Activated naive CD8-positive, alpha-beta T cell treated with anti-CD3 and anti-CD28 coated beads for 36 hours (primary cell): Measurements from ENCODE around the gene CDC6. TPM values are rescaled to one million over a fixed set of nuclear protein-coding genes. Genes with fewer than 3 reads are reported as not detected.

Source experiments
- DNase-seq: peaks from one replicate; pipeline ENCODE4 v3.0.0; 2021
- H3K27ac Mint-ChIP-seq: one replicate; pipeline ENCODE4 v1.8.0; 2022; ENCODE audit warnings: mild to moderate bottlenecking, moderate library complexity, mixed read lengths
- H3K27me3 Mint-ChIP-seq: one replicate; pipeline ENCODE4 v1.8.0; 2022; ENCODE audit warnings: mild to moderate bottlenecking, mixed read lengths
- H3K36me3 Mint-ChIP-seq: one replicate; pipeline ENCODE4 v1.8.0; 2021; ENCODE audit warnings: mild to moderate bottlenecking, mixed read lengths
- H3K4me1 Mint-ChIP-seq: one replicate; pipeline ENCODE4 v1.8.0; 2021; ENCODE audit warnings: mixed read lengths
- H3K4me3 Mint-ChIP-seq: one replicate; pipeline ENCODE4 v1.8.0; 2022; ENCODE audit warnings: mild to moderate bottlenecking, moderate library complexity, mixed read lengths
- H3K9me3 Mint-ChIP-seq: one replicate; pipeline ENCODE4 v1.8.0; 2022; ENCODE audit warnings: mixed read lengths
- total RNA-seq, 2 experiments: library from RNA; stranded (reverse); gene quantifications; one replicate each; pipeline ENCODE4 v1.2.3, GENCODE V29; 2021

The CDC6 gene
- total RNA-seq, 2 experiments from 2014 or later = 144 to 149 TPM

DNA sequence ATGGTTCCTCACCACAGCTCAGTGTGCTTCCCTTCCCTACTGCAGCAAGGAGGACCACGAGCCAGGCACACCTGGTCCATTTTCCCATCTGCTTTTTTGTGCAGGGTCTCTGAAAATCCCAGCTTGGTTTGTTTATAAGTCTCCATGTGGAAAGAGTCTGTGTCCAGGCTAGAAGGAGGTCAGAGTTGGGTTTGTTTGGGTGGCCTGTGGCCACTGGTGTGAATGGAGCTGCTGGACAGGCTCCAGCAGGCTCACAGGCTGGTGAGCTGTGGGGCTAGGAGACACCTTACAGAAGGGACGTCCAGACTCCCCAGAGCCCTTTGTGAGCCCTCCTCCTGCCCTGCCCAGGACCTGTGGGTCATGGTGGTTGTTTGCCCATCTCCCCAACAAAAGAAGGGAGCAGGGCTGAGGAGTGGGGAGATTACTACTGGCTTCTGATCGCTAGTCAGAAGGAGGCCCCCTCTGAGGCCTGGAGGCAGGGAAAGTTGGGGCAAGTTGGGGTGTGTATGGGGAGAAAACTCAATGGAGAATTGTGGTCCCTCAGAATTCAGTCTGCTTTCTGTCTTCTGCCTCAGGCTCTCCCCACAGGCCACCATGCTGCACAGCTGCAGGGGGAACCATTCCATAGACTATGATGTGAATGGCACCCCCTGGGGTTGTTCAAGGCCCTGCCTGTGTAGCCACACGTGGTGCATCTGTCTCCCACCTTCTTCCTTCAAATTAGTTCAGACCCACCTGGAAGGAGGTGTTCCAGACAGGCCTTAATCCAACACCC is 25.4 kb downstream of the CDC6 start:
- DNase-seq = no peak
- Mint-ChIP-seq H3K36me3 (peaks cover 1% of the 10 kb centered on the region), H3K4me3 (no peak overlapping the region), H3K27ac (no peak overlapping the region), H3K27me3 (no peaks in the 10 kb centered on the region), H3K9me3 (no peaks in the 10 kb centered on the region), H3K4me1 (peaks cover 73% of the 10 kb centered on the region)

DNA sequence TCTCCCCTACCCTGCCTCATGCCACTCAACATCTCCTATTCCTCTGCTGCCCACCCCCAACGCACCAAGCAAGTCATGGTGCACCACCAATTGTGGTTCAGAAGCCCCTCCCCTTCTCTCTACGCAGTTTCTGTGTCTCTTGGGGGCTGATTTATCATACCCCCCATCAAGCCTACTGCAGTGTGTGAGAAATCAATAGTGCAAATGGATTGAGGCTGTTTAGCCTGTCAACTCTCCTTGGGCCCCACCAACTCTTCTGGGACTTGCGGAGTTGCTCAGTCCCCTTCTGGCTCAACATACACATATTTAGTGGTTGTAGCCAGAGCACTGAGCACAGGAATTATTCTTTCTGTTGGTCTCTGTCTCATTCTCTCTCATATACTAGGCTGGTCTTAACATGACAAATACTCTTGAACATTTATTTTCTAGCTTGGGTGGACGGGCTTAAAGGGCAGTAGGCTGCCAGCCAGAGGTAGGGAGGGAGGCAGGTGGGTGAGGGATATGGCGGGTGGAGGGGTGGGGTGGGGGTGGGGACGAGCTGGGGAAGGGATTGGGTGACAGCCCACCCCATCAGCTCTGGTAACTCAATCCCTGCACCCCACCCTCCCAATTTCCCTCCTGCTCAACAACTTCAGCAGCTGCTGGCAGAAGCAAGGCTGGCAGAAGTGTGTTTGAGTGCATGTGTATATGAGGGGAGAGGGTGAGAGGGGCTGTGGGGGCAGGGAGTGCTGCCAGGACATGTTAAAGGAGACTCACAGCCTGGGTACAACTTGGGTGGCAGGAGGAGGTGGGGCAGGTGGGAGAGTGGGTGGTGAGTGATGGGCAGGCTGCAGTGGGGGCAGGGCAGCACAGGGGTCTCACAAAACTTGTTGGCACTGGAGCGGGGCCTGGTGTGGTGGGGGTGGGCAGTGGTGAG is 26.2 kb downstream of the CDC6 start:
- DNase-seq = no peak
- Mint-ChIP-seq H3K36me3 (peaks cover 1% of the 10 kb centered on the region), H3K4me1 (peaks cover 74% of the 10 kb centered on the region), H3K9me3 (no peaks in the 10 kb centered on the region), H3K27ac (no peak overlapping the region), H3K4me3 (no peak overlapping the region), H3K27me3 (no peaks in the 10 kb centered on the region)

DNA sequence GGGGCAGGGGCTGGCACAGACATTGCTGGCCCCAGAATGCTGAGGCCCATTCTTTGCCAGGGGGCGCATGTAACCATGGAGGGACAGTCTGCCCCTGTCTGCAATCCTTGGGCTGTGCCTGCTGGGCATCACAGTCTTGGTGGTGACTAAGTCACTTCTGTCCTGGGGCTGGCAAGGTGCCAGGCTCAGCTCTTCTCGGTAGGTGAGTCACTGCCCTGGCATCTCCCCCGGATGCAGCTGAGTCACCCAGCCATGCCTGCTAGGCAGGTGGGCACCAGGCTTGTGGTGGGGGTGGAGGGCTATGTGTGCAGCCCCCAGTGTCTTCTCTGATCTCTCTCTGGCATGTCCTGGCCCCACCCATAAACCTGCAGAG is 26.9 kb downstream of the CDC6 start:
- no peaks in the 10 kb centered on the region for H3K27me3 Mint-ChIP-seq
- H3K4me3 Mint-ChIP-seq = no peak overlapping the region
- H3K36me3 Mint-ChIP-seq = no peaks in the 10 kb centered on the region
- H3K4me1 Mint-ChIP-seq = peaks cover 73% of the 10 kb centered on the region
- peak; percentile 85 for DNase-seq
- H3K27ac Mint-ChIP-seq = no peak overlapping the region
- no peaks in the 10 kb centered on the region for H3K9me3 Mint-ChIP-seq

DNA sequence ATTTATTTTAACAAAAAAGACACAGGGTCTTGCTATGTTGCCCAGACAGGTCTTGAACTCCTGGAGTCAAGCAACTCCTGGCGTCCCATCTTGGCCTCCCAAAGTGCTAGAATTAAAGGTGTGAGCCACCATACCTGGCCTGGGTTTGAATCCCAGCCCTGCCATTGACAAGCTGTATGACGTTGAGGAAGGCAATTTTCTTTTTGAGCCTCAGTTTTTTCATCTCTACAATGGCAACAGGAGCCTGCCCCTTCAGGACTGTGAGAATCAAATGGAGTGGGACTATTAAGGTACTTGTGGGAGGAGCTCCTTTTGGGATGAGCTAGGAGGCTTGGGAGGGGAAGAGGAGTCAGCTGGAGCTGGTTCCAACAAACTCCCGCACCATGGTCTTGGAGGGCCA is 27.5 kb downstream of the CDC6 start:
- no peak overlapping the region for H3K27ac Mint-ChIP-seq
- peaks cover 72% of the 10 kb centered on the region for H3K4me1 Mint-ChIP-seq
- peaks cover 5% of the 10 kb centered on the region for H3K36me3 Mint-ChIP-seq
- H3K4me3 Mint-ChIP-seq = no peak overlapping the region
- no peaks in the 10 kb centered on the region for H3K27me3 Mint-ChIP-seq
- no peaks in the 10 kb centered on the region for H3K9me3 Mint-ChIP-seq
- no peak for DNase-seq

DNA sequence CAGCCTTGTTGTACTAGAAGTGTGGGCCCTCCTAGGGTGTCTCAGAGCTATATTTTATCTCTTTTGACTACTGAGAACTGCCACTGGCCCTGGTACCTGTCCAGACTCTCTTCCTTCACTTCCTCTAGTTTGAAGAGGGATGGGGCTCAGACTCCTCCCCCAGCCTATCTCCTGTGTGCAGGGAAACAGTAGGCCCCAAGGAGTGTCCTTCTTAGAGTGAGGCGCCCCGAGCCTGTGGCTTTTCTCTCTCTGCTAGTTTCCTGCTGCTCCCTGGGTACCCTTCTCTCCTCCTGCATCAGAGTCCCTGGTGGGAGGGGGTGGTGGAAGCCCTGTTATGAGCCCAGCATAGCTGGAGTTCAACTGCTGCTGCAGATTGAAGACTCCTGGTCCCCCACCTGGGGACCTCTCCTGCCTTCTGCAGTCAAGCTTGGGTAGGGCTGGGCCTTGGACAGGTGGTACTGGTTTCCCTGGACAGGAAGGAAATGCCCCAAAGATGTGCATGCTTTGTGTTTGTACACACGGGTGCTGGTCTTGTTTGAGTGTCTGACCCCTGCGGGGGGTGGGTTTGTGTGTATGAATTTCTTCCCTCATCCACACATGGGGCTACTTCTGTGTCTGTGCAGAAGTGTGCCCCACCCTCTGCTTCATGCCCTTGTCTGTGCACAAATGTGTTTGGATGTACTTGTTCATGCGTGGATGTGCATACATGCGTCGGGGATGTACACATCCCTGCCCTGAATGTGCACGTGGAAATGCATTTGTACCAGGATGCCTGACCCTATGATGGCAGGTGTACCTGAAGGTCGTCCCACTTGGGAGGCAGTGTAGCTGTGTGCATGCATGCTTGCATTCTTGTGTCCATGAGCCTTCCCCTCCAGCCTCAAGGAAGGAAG is 28.2 kb downstream of the CDC6 start:
- DNase-seq = no peak
- Mint-ChIP-seq H3K9me3 (no peaks in the 10 kb centered on the region), H3K4me3 (no peak overlapping the region), H3K4me1 (peaks cover 72% of the 10 kb centered on the region), H3K27ac (no peak overlapping the region), H3K36me3 (peaks cover 5% of the 10 kb centered on the region), H3K27me3 (no peaks in the 10 kb centered on the region)

DNA sequence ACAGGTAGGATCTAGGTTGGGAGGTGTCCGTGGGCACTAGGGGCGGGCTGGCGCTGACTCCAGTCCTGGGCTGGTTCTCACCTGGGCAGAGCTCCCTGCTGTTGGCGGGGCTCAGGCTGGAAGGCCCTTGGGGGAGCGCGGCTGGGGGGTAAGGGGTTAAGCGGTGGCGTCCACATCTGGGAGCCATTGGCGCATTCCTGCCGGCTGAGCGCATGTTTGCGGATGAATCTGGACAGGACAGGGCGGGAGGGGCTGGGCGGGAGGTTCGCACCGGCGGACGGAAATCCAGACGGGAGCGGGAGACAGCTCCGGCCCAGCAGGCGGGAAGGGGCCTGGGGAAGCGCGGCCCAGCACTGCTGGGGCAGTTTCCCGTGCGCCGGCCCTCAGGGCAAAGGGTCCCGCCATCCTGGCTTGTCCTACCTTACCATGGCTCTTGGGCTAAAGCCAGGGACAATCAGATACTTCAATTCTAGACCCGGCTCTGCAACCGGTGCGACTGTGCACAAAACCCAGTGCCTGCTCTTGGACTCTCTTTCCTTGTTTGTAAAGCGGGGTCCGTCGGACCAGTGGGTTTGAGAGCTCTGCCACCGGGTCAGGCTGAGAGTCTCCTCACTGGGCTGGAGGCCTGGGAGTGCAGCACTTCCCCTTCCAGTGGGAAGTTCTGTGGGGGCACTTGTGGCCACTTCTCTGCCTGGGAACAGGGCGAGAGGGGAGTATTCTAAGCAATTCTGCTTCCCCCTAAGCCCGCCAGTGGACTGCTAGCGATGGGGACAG is 29.1 kb downstream of the CDC6 start:
- Mint-ChIP-seq H3K4me1 (peaks cover 73% of the 10 kb centered on the region), H3K27me3 (no peaks in the 10 kb centered on the region), H3K36me3 (peaks cover 5% of the 10 kb centered on the region), H3K9me3 (no peaks in the 10 kb centered on the region), H3K4me3 (no peak overlapping the region), H3K27ac (no peak overlapping the region)
- DNase-seq = no peak

DNA sequence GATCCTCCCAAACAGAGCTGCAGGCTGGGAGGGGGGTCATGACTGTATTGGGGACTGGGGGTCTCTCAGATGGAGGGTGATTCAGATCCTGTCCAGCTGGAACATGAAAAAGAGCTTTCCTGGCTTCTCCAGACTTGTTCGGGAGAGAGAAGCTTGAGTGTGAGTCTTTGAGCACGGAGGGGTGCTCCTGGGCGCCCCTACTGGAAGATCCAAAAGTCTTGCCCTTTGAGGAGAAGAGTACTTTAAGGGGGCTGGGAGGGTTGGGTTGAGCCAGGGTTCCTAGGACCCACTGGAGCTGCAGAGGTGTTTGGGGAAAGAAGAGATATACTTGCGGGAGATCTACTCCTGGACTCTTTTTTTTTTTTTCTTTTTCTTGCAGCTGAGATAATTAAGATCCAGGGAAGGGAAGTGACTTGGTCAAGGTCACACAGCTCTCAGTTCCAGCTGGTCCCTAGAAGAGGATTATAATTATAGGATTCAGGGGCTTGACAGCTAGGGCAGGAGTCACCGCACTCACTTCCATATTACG is 29.7 kb downstream of the CDC6 start:
- peak overlapping the region; percentile 95 for H3K4me3 Mint-ChIP-seq
- peaks cover 5% of the 10 kb centered on the region for H3K36me3 Mint-ChIP-seq

DNA sequence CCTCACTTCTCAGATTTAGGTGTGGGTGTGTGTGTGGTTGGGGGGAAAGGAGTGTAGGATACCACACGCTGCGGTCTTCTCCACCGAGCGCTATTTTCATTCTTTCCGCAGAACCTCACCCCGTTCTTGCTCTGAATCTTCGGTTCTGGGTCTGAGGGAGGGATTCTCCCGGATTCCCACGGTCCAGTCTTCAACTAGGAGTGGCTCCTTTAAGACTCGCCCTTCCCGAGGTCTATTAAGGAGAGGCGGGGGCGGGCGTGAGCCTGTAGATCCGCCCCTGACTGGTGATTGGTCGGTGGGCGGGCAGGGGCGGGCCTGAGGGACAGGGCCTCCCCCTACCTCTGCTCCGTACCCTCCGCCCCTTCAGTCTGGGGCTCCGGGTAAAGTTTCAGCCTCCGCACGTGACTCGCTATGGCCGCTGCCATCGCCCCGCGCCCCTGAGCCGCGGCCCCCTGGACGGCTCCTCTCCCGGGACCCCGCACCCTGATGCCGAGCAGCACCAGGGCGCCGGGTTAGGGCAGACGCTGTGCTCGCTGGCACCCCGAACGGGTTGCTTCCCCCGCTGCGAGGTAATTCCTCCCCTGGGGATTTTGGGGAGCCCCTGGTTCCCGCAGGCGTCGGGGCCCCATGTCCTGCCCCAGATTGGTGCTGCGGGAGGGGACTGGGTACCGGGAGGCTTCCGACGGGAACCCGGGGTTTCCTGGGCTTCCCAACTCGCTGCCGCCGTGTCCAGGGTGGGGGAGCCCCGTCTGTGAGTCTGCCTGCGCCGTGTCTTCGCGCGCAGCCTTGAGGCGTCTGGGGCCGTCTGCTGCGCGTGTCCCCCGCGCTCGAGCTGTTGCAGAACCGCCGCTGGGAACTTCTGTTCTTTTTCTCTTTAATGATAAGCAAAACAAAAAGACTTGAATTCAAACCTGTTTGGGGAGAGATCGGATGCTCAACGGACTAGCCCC is 30.5 kb downstream of the CDC6 start:
- peak; percentile 89 for DNase-seq
- Mint-ChIP-seq H3K4me3 (peak overlapping the region; percentile 95), H3K27ac (peak overlapping the region; percentile 99), H3K4me1 (peaks cover 77% of the 10 kb centered on the region), H3K27me3 (no peaks in the 10 kb centered on the region), H3K36me3 (peaks cover 5% of the 10 kb centered on the region), H3K9me3 (no peaks in the 10 kb centered on the region)

More for the DNA sequence above, 29.7 kb downstream of the CDC6 start:
- H3K27ac Mint-ChIP-seq = peak overlapping the region; percentile 46
- H3K9me3 Mint-ChIP-seq = no peaks in the 10 kb centered on the region
- H3K27me3 Mint-ChIP-seq = no peaks in the 10 kb centered on the region
- H3K4me1 Mint-ChIP-seq = peaks cover 73% of the 10 kb centered on the region
- peak; percentile 47 for DNase-seq

DNA sequence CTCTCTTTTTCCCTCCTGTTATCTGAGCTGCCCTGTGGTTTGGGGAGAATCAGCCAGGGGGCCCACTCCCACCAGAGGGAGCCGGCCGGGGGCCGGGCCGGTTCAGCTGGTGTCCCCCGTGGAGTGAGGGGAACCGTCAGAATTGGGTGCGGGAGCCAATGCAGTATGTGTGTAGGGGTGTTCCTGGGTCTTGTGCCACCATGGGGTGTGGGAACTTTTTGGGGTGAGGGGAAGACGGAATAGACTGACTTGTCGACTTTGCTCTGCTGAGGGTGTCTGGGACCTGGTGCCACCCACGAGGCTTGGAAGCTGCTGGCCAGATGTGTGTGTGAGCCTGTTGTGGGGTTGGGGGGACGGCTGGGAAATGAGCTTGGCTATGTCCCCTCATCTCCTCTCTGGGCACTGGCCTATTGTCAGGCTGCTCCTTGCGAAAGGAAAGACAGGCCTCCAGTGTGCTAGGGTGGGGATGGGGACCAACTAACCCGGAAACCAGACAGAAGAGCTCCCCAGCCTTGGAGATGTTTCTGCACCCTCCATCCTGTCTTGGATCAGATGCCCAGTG is 31.2 kb downstream of the CDC6 start:
- H3K9me3 Mint-ChIP-seq = no peaks in the 10 kb centered on the region
- DNase-seq = no peak
- H3K4me3 Mint-ChIP-seq = peak overlapping the region; percentile 95
- H3K36me3 Mint-ChIP-seq = peaks cover 5% of the 10 kb centered on the region
- H3K27me3 Mint-ChIP-seq = no peaks in the 10 kb centered on the region
- H3K27ac Mint-ChIP-seq = peak overlapping the region; percentile 99
- H3K4me1 Mint-ChIP-seq = peaks cover 77% of the 10 kb centered on the region

DNA sequence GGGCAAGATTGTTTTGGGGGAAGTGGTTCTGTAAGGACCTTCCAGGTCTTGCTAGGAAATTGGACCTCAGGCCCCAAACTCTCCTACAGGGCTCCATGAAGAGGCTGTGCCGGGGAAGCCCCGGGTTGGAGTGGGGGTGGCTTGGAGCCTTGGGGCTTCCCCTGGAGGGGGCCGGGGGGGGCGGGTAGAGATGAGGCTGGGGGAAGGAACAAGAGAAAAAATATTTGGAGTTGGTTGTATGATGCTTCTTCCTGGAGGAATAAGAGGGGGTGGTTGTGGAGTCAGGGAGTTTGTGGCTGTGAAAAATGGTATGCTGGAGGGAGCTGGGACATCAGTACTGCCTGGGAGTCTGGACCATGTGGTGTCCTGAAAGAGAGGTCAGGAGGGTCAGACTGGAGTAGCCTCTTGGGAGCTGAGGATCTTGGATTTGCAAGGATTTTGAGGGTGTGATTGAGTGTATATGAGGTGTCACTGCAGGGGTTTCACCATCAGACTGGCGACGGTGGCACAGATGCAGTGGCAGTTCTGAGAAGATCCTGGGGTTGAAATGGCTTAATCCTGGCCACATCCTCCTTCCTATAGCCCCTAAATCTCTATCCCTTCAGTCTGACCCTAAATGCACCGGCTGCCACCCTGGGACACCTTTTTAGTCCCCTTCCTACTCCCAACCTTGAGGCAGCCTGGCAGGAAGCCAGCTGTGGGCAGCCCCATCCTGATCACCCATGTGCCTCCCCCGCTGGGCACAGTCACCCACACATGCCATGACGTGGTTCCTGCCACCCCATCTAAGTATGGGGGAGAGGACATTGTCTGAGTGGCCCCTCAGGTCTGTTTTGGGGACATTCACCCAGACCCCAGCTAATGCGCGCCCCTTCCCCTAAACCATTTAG is 32.2 kb downstream of the CDC6 start:
- Mint-ChIP-seq H3K4me1 (peaks cover 78% of the 10 kb centered on the region), H3K9me3 (no peaks in the 10 kb centered on the region), H3K4me3 (peak overlapping the region; percentile 95), H3K36me3 (peaks cover 7% of the 10 kb centered on the region), H3K27me3 (no peaks in the 10 kb centered on the region), H3K27ac (peak overlapping the region; percentile 99)
- DNase-seq = peak; percentile 57

DNA sequence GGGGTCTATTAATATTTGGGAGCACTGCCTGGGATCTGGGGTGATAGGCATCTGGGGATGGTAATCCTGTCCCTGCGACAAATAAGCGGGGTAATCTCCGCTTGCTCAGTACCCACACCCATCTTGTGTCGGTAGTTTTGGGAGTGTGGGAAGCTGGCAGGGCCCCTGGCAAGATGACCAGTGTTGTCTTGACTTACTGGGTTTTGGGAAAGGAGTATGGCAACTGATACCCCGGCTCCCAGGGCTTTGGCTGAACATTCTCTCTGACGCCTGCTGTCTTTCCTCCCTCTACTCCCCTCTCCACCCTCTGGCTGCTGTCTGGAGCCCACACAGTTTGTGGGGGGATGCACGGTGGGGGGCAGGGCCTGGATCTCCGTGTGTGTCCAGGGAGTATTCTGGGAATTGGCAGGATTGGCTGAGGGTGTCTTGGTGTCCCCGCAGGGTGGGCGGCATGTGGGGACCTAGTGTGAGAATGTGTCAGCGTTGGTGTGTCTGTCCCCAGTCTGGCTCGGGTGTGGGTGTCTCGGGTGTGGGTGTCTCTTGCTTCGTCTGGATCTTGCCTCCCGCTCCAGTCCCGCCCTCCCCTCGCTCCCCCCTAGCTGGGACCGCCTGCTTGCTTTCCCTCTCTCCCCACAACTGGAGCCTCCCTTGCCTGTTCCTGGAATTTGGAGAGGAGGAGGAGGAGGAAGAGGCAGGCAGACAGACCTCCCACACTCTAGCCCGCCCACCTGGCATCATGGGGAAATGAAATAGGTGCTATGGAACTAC is 33.3 kb downstream of the CDC6 start:
- Mint-ChIP-seq H3K36me3 (peaks cover 7% of the 10 kb centered on the region), H3K9me3 (no peaks in the 10 kb centered on the region), H3K4me1 (peaks cover 80% of the 10 kb centered on the region), H3K27me3 (no peaks in the 10 kb centered on the region), H3K4me3 (peak overlapping the region; percentile 95), H3K27ac (peak overlapping the region; percentile 99)
- peak; percentile 26 for DNase-seq
